Measurements from ENCODE around the gene RPP21.

- TF ChIP-seq, protein P1, sequence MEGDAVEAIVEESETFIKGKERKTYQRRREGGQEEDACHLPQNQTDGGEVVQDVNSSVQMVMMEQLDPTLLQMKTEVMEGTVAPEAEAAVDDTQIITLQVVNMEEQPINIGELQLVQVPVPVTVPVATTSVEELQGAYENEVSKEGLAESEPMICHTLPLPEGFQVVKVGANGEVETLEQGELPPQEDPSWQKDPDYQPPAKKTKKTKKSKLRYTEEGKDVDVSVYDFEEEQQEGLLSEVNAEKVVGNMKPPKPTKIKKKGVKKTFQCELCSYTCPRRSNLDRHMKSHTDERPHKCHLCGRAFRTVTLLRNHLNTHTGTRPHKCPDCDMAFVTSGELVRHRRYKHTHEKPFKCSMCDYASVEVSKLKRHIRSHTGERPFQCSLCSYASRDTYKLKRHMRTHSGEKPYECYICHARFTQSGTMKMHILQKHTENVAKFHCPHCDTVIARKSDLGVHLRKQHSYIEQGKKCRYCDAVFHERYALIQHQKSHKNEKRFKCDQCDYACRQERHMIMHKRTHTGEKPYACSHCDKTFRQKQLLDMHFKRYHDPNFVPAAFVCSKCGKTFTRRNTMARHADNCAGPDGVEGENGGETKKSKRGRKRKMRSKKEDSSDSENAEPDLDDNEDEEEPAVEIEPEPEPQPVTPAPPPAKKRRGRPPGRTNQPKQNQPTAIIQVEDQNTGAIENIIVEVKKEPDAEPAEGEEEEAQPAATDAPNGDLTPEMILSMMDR (IDR thresholded peaks at IDR 0.05; ENCODE audit: insufficient read depth, low read length, poor library complexity, severe bottlenecking) = no peak
- TF ChIP-seq EZH2phosphoT487 (conservative IDR thresholded peaks at IDR 0.05; ENCODE audit: low read length) = no peak
Observed at GRCh38 chr6:30311671-30312070, 33.3 kb upstream of the RPP21 start.

Measured in SU-DHL-6 (cell line).